SJCRH30 (cell line): ENCODE measurements around the gene FARP1. TPM values are rescaled to one million over a fixed set of nuclear protein-coding genes. Genes with fewer than 3 reads are reported as not detected.

Experiments used
- DNase-seq, 2 experiments: peaks; one replicate each; pipeline ENCODE4 v3.0.0-alpha.2; 2015 to 2020
- H3K27ac ChIP-seq: fragments of 250-450 bp; sonication (Bioruptor Pico); 2 replicates; pipeline ENCODE4 v1.5.1; 2020; ENCODE audit warnings: mild to moderate bottlenecking, moderate library complexity
- H3K27me3 ChIP-seq: fragments of 250-450 bp; sonication (Bioruptor Pico); 2 replicates; pipeline ENCODE4 v1.5.1; 2020; ENCODE audit warnings: mild to moderate bottlenecking, moderate library complexity
- H3K36me3 ChIP-seq: fragments of 250-450 bp; sonication (Bioruptor Pico); 2 replicates; pipeline ENCODE4 v1.5.1; 2020; ENCODE audit warnings: mild to moderate bottlenecking, moderate library complexity
- H3K4me1 ChIP-seq: fragments of 250-450 bp; sonication (Bioruptor Pico); 2 replicates; pipeline ENCODE4 v1.5.1; 2020; ENCODE audit warnings: mild to moderate bottlenecking, moderate library complexity
- H3K4me3 ChIP-seq: fragments of 250-450 bp; sonication (Bioruptor Pico); 2 replicates; pipeline ENCODE4 v1.5.1; 2020; ENCODE audit warnings: mild to moderate bottlenecking, moderate library complexity
- H3K9me3 ChIP-seq: fragments of 250-450 bp; sonication (Bioruptor Pico); replicated peaks from 2 replicates; pipeline ENCODE4 v1.5.1; 2020; ENCODE audit warnings: mild to moderate bottlenecking, moderate library complexity
- total RNA-seq: library from RNA; depleted of rRNA; stranded (reverse); fragments of >200 nt; shearing (Covaris generic); gene quantifications from 2 replicates; pipeline ENCODE4 v1.2.3, GENCODE V29; 2014

FARP1 gene
- total RNA-seq, 1 experiment from 2014 or later, result 32.5 TPM

- DNase-seq, result peak; percentile 29 to 63
- no peak overlapping the region for H3K4me3 ChIP-seq
- no peaks in the 10 kb centered on the region for H3K27me3 ChIP-seq
- peaks cover 32% of the 10 kb centered on the region for H3K4me1 ChIP-seq
- H3K27ac ChIP-seq, result no peak overlapping the region
- H3K9me3 ChIP-seq, result no peaks in the 10 kb centered on the region
- no peaks in the 10 kb centered on the region for H3K36me3 ChIP-seq
These were observed 129.7 kb downstream of the FARP1 start for GRCh38 chr13:98272549-98272948.

- Histone ChIP-seq H3K4me3 (no peak overlapping the region), H3K4me1 (peaks cover 32% of the 10 kb centered on the region), H3K27me3 (no peaks in the 10 kb centered on the region), H3K36me3 (no peaks in the 10 kb centered on the region), H3K9me3 (no peaks in the 10 kb centered on the region), H3K27ac (peak overlapping the region; percentile 35; the same call in 1 of the 2 replicates)
- peak in 1 of 2 experiments; percentile 9 for DNase-seq
These were observed 130.4 kb downstream of the FARP1 start for GRCh38 chr13:98273067-98273823.

DNA sequence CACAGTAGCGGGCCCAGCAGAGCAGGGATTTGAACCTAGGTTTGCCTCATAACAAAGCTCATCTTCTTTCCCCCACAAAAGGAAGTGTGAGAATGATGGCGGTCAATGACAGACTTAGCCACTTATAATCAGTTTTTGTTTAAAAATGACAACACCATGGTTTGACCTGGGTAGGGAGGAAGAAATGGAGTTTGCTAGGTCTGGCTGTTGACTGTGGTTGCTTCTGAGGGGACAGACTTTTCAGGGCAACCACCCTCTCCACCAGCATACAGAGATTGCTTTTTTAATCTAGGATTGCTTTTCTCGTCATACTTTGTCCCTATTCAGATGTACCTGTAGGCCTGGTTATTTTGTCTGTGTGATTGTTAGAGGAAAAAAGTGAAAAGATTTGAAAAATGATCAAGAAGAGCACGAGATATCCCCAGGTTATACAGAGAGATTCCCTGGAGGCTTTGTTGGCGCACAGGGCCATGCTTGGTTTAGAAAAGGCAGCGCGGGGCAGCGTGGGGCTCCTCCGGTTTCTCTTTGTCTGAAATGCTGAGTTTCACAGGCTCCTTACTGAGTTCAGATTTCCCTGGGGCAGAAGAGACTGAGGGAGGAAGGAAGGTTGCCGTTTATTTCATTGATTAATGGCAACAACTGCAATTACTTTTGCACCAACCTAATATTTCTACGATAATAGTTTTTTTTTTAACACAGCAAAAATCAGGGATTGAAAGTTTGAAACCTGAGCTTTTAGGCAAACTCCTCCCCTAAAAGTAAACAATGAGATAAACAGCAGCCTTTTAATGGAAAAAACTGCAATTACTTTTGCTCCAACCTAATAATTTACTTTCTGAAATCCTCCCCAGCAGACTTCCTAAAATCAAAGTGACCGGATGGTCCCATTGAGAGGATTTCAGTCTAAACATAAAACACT lies 131.2 kb downstream of the FARP1 start:
- peaks cover 32% of the 10 kb centered on the region for H3K4me1 ChIP-seq
- no peaks in the 10 kb centered on the region for H3K27me3 ChIP-seq
- peak in 1 of 2 experiments; percentile 51 for DNase-seq
- peak overlapping the region; percentile 35; the same call in 1 of the 2 replicates for H3K27ac ChIP-seq
- no peaks in the 10 kb centered on the region for H3K36me3 ChIP-seq
- H3K4me3 ChIP-seq, result peak overlapping the region; percentile 11; the same call in 1 of the 2 replicates
- no peaks in the 10 kb centered on the region for H3K9me3 ChIP-seq

GRCh38 chr13:98274921-98275487 lies 132.1 kb downstream of the FARP1 start:
- Histone ChIP-seq H3K4me3 (no peak overlapping the region), H3K36me3 (no peaks in the 10 kb centered on the region), H3K4me1 (peaks cover 32% of the 10 kb centered on the region), H3K27ac (peak overlapping the region; percentile 35; the same call in 1 of the 2 replicates), H3K9me3 (no peaks in the 10 kb centered on the region), H3K27me3 (no peaks in the 10 kb centered on the region)
- DNase-seq, result peak in 1 of 2 experiments; percentile 32

GRCh38 chr13:98275681-98276171 lies 132.8 kb downstream of the FARP1 start:
- Histone ChIP-seq H3K4me3 (no peak overlapping the region), H3K27me3 (no peaks in the 10 kb centered on the region), H3K4me1 (peaks cover 32% of the 10 kb centered on the region), H3K36me3 (no peaks in the 10 kb centered on the region), H3K9me3 (no peaks in the 10 kb centered on the region), H3K27ac (no peak overlapping the region)
- peak in 1 of 2 experiments; percentile 12 for DNase-seq

DNA sequence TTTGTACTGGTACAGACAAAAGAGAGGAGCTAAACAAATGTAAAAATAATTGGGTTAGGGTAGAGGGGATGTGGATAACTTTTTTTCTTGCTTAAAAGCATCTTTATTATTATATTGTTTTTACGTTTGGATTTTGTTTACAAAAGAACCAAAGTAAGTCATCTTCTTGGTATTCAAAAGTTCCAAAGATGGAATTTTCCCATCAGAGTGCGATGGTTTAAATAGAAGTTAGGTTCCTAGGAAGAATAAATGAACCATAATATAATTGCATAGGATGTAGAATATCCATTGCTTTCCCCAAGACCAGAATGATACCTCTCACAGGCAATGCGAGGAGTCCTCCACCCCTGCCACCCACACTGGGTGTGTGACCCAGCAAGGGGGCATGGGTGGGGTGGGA lies 133.6 kb downstream of the FARP1 start:
- H3K27me3 ChIP-seq, result no peaks in the 10 kb centered on the region
- DNase-seq, result no peak
- H3K36me3 ChIP-seq, result no peaks in the 10 kb centered on the region
- H3K9me3 ChIP-seq, result no peaks in the 10 kb centered on the region
- no peak overlapping the region for H3K27ac ChIP-seq
- H3K4me1 ChIP-seq, result peaks cover 32% of the 10 kb centered on the region
- no peak overlapping the region for H3K4me3 ChIP-seq

DNA sequence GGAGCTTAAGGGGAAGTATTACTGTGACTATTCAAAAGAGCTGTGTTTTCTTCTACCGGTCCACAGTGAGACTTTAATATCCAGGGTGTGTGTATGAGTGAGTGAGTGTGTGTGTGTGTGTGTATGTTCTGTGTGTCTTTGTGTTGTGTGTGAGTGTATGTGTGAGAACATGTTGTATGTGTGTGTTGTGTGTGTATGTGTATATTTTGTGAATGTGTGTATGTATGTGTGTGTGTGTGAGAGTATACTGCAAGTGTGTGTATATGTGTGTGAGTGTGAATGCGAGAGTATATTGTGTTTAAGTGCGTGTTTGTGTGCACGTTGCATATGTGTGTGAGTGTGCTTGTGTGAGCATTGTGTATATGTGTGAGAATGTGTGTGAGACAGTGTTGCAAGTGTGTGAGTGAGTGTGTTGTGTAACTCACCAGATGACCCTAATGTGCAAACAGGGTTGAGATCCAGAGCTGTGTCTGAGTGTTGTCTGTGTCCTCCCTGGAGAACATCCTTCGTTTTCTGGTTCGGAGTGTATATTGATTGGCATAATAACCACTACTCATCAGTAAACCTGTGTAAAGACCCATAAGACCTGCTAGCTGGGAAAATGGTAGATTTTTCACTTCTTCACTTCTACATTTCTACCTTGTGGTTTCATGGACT lies 135.3 kb downstream of the FARP1 start:
- Histone ChIP-seq H3K27ac (no peak overlapping the region), H3K4me1 (peaks cover 22% of the 10 kb centered on the region), H3K36me3 (no peaks in the 10 kb centered on the region), H3K27me3 (no peaks in the 10 kb centered on the region), H3K4me3 (no peak overlapping the region), H3K9me3 (no peaks in the 10 kb centered on the region)
- no peak for DNase-seq

DNA sequence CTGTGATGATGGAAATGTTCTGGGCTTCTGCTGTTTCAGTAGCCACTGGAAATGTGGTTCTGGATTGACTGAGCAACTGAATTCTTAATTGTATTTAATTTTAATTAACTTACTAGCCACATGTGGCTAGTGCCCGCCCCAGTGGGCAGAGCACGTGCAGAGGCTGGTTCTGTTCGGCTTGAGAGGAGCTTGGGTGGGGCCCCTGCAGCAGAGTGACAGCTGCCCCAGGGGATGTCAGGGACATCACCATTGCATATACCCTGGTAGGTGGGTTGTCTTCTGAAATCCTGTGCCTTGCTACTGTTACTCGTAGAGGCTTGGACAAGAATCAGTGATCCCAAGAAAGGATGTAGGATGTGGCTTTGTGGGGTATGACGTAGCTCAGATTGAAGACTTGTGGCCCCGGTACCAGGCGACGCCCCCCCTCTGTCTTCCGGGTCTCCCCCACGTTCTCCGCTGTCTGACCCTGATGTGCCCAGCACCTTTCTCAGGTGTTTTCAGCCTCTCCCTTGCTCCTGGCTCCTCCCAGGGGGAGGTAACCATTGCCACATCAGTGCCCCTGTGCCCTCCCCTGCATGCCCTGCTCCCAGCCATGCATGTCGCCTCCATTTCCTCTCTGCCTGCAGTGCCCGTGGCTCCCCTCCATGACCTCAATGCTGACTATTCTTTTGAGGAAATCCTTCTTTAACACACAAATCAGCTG lies 136.7 kb downstream of the FARP1 start:
- H3K4me3 ChIP-seq, result no peak overlapping the region
- no peak overlapping the region for H3K27ac ChIP-seq
- no peaks in the 10 kb centered on the region for H3K27me3 ChIP-seq
- DNase-seq, result no peak
- no peaks in the 10 kb centered on the region for H3K36me3 ChIP-seq
- H3K4me1 ChIP-seq, result peaks cover 9% of the 10 kb centered on the region
- no peaks in the 10 kb centered on the region for H3K9me3 ChIP-seq

GRCh38 chr13:98280176-98280510 lies 137.2 kb downstream of the FARP1 start:
- Histone ChIP-seq H3K27ac (no peak overlapping the region), H3K27me3 (no peaks in the 10 kb centered on the region), H3K9me3 (no peaks in the 10 kb centered on the region), H3K4me3 (no peak overlapping the region), H3K4me1 (peaks cover 9% of the 10 kb centered on the region), H3K36me3 (no peaks in the 10 kb centered on the region)
- no peak for DNase-seq

- no peaks in the 10 kb centered on the region for H3K9me3 ChIP-seq
- peak in 1 of 2 experiments; percentile 32 for DNase-seq
- peaks cover 19% of the 10 kb centered on the region for H3K4me1 ChIP-seq
- no peak overlapping the region for H3K4me3 ChIP-seq
- no peaks in the 10 kb centered on the region for H3K36me3 ChIP-seq
- H3K27ac ChIP-seq, result peak overlapping the region; percentile 51
- H3K27me3 ChIP-seq, result no peaks in the 10 kb centered on the region
These were observed 141.8 kb downstream of the FARP1 start for GRCh38 chr13:98284679-98285078.

DNA sequence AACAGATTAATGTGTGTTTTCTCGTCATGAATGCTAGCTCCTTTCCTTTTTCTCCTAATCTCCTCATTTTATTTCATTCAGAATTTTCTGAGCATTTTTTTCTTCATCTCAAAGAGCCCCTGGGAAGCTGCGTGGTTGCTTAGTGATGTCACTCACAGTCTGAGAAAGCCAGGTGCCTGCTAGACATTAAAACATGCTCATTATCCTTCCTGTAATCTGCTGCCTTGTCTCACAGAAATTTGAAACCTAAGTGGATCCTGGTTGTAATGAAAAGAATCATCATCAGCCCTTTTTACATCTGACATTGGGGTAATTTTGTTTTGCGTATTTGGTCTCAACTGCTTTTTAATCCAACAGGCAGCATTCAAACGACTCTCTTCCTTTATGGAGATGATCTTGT lies 142.4 kb downstream of the FARP1 start:
- no peaks in the 10 kb centered on the region for H3K27me3 ChIP-seq
- peak; percentile 51 to 63 for DNase-seq
- no peaks in the 10 kb centered on the region for H3K36me3 ChIP-seq
- H3K27ac ChIP-seq, result peak overlapping the region; percentile 51
- peaks cover 19% of the 10 kb centered on the region for H3K4me1 ChIP-seq
- no peaks in the 10 kb centered on the region for H3K9me3 ChIP-seq
- H3K4me3 ChIP-seq, result peak overlapping the region; percentile 19

DNA sequence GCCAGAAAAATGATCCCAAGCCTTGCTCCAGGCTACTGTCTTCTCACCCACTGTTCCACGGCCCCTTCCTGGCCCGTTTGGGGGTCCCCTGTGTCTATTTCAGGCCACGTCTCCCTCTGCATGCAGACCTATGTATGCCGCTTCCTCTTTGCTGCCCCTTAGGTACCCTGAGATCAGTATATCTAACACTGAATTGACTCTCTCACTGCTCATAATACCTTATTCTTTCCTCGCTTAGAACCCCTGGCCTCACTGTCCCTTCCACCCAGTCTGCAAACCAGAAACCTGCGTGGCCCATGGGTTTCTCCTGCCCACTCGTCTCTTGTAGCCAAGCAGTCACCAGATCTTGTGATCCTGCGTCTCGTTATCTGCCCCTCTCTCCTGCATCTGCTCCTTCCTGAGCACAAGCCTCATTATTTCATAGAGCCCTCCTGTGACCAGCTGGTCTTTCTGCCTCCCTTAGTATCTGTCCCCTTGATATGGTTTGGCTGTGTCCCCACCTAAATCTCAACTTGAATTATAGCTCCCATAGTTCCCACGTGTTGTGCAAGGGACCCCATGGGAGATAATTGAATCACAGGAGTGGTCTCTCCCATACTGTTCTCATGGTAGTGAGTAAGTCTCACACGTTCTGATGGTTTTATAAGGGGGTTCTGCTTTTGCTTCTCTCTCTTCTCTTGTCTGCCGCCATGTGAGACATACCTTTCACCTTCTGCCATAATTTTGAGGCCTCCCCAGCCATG lies 143.1 kb downstream of the FARP1 start:
- Histone ChIP-seq H3K27ac (peak overlapping the region; percentile 51), H3K9me3 (no peaks in the 10 kb centered on the region), H3K36me3 (no peaks in the 10 kb centered on the region), H3K4me1 (peaks cover 19% of the 10 kb centered on the region), H3K27me3 (no peaks in the 10 kb centered on the region), H3K4me3 (no peak overlapping the region; the same call in 1 of the 2 replicates)
- DNase-seq, result peak in 1 of 2 experiments; percentile 24

DNA sequence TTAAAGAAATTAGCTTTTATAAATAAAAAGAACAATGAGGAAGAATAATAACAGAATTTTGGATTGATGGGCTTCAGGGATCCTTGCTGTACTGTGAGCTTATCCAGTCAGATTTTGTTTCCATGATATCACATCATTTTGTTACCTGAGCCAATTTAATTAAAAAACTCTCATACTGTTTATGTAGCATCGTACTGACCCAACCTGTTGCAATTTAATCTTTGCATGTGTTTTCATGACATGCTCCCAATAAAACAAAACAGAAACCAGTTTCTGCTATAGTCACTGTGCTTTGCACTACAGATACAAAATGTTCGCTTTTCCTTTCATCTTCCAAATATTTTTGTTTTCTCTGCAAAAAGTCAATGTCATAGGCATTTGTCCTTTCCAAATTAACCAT lies 143.9 kb downstream of the FARP1 start:
- Histone ChIP-seq H3K4me1 (peaks cover 19% of the 10 kb centered on the region), H3K27ac (no peak overlapping the region), H3K27me3 (no peaks in the 10 kb centered on the region), H3K4me3 (no peak overlapping the region), H3K9me3 (no peaks in the 10 kb centered on the region), H3K36me3 (no peaks in the 10 kb centered on the region)
- DNase-seq, result no peak
